ENCODE results near the gene FLACC1.
"Not testable (repeated sequence)": the region's sequence is repeated elsewhere in the genome, so short reads cannot be mapped to it uniquely, and the experiment has no call there.

Gene FLACC1

DNA sequence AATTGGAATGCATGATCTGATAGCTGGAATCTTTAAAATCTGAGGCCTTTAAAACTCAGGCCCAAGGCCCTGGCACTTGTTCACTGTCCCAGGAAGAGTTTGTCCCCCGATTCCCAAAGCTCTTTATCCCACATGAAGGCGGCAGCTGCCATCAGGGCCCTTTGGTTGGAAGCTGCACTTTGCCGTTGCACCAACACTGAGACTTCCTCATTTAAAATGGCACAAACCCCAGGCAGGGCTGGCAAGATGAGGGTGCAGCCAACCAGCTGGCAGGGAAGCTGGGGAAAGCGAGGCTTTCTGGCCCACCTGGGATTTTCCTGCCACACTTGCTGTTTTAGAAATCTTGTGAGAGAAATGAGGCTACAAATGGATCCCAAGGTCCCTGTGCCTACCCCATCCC is 6.3 kb downstream of the FLACC1 start:
- FAIRE-seq (no peak), DNase-seq (ENCODE audit: insufficient read length, low spot score) (no peak)

DNA sequence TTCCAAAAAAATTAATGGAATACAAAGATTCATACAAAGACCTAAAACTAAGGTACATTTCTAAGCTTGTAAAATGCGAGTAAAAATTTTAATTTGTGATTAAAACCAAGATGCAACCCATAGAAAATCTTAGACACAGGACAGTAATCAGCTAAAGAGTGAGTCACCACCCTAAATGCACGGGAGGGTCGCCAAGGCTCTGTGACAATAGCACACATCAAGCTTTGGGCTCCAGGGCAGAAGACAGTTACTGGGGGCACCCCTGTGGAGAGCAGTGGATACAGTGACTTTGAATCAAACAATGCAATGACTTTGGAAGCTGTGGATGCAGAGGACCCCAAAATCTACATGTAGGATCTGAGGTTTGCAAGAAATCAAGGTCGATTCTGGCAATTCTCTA is 7.5 kb downstream of the FLACC1 start:
- DNase-seq (ENCODE audit: insufficient read length, low spot score) (no peak), FAIRE-seq (no peak)

DNA sequence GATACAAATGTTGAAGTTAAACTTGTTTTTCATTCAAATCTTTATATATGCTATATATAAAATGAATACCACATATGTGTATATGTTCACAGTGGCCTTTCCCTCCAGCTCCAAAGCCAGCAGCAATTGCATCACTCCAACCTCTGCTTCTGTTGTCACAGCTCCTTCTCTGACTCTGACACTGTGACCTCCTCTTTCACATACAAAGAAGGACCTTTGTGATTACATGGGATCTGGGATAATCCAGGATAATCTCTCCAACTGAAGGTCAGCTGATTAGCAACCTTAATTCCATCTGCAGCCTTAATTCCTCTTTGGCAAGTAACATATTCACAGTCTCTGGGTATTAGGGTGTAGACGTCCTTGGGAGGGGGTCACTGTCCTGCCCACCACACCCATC is 8.4 kb downstream of the FLACC1 start:
- no peak for FAIRE-seq

DNA sequence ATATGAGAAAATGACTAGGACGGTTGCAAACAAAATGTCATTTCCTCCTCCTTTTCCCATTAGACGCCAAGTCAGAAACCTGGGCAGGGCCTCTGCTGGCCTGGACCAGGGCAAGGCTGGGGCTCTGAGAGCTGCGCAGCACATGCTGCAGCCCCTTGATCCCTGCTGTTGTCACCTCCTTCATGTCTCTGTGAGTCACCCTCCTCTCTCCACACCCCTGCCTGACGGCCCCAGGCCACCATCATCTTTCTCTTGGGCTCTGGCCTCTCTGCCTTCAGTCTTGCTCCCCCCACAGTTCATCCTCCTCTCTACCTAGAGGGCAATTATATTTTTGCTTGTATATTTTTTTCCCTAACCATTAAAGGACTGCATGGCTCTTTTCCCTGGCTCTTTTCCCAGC is 10.0 kb downstream of the FLACC1 start:
- FAIRE-seq (no peak), DNase-seq (ENCODE audit: insufficient read length, low spot score) (no peak)

More for the DNA sequence above, 8.4 kb downstream of the FLACC1 start:
- no peak for DNase-seq (ENCODE audit: insufficient read length, low spot score)

DNA sequence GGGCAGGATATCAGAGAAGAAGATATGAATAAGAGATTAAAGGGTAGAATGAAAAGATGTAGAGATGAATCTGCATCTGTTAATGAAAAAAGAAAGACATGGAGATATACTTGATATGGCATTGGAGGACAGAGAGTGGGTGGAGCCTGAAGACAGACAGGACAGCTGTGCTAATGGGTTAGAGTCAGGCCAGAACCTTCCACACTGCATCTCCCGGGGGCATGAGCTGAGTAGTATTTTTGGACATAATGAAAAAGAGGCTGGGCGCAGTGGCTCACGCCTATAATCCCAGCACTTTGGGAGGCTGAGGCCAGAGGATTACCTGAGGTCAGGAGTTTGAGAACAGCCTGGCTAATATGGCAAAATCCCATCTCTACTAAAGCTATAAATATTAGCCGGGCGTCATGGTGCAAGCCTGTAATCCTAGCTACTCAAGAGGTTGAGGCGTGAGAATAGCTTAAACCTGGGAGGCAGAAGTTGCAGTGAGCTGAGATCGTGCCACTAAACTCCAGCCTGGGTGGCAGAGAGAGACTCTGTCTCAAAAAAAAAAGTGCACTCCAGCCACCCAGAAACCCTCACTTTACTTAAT is 11.4 kb downstream of the FLACC1 start:
- DNase-seq (ENCODE audit: insufficient read length, low spot score) (no peak), FAIRE-seq (no peak)

DNA sequence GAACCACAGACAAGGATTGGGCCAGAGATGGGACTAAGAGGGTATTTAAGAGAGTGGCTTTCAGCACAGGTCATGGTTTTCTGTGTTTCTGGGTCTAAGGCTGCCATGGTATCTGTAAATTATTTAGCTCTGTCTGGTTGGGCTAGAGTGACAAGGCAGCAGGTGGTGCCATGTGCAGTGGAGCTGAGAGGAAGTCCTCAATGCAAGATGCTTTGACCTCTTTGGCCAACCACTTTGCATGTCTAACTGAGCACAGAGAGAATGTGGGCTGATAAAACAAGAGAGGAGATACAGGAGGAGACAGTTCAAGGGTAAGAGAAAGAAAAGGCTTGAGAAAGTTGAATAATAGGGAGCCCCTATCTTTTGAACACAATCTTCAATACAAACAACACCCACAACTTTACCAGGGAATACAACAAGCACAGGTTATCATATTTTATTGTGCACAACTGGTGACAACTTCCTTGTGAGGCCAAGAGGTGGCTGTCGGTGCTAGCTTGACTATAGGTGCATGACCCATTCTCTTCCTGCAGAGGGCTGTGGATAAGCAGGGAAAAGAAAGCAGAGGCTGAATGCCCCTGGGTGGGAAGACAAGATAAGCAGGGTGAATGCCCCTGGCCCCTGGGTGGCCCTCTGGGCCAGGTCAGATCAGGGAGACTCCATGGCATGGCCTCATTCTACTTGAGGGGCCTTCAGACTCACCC is 12.3 kb downstream of the FLACC1 start:
- peak; percentile 24 for DNase-seq (ENCODE audit: insufficient read length, low spot score)
- FAIRE-seq = no peak

DNA sequence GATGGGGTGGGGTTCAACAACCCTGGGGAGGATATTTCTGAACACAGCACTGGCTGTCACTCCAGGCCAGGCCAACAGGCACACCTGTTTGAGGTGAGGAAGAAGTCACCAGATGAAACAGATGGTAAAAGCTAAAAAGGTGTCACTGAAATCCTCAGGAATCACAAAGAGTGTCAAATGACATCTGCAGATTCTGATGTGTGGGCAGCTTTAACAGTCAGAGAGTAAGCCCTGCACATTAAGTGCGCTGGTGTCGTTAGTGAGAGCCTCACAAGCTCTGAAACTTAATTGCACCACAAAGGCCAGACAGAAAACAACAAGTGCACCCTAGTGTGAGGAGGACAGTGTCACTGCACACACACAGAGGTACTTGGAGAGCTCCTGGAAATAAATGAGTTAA is 13.6 kb downstream of the FLACC1 start:
- FAIRE-seq = no peak
- no peak for DNase-seq (ENCODE audit: insufficient read length, low spot score)

DNA sequence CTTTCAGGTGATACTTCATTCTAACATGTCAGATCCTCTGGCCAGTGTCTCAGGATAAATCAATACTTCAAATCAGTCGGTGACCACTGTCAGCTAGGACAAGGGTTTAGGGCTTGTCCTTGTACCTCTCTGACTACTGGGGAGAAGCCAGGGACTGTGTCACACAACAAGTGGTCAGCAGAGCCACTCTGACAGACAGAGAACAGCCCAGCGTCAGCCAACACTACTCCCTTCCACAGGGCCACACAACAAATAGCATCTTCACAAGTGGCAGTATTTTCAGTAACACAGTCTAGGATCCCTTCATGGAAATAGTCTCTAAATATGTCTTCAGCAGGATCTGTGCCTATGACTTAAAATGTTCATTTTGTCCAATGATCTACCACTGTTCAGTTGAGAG is 14.2 kb downstream of the FLACC1 start:
- FAIRE-seq (no peak), DNase-seq (ENCODE audit: insufficient read length, low spot score) (no peak)

DNA sequence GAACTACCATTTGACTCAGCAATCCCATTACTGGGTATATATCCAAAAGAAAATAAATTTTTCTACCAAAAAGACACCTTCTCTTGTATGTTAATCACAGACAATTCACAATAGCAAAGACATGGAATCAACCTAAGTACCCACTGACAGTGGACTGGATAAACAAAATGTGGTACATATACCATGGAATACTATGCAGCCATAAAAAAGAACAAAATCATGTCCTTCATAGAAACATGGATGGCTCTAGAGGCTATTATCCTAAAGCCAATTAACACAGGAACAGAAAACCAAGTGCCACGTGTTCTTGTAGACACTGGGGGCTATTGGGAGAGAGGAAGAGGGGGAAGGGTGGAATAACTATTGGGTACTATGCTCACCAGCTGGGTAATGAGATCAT is 27.7 kb downstream of the FLACC1 start:
- no peak for FAIRE-seq
- no peak for DNase-seq (ENCODE audit: insufficient read length, low spot score)

DNA sequence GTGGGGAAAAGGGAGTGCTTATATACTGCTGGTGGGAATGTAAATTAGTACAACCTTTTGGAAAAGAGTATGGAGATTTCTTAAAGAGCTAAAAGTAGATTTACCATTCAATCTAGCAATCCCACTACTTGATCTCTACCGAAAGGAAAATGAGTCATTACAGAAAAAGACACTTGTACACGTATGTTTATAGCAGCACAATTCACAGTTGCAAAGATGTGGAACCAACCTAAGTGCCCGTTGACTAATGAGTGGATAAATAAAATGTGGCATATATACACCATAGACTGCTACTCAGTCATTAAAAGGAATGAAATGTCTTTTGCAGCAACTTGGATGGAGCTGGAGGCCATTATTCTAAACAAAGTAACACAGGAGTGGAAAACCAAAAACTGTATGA is 29.5 kb downstream of the FLACC1 start:
- FAIRE-seq = no peak

DNA sequence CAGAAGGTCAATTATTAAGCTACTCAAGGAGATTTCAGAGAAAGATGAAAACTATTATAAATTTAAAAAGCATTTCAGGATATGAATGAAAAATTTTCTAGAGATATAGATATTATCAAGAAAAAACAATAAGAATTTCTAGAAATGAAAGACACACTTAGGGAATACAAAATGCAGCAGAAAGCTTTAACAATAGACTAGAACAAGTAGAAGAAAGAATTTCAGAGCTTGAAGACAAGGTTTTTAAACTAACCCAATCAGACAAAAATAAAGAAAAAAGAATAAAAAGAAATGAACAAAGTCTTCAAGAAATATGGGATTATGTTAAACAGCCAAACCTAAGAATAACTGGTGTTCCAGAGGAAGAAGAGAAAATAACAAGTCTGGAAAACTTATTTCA is 34.4 kb downstream of the FLACC1 start:
- FAIRE-seq = no peak
- DNase-seq (ENCODE audit: insufficient read length, low spot score) = no peak

More for the DNA sequence above, 29.5 kb downstream of the FLACC1 start:
- DNase-seq (ENCODE audit: insufficient read length, low spot score) = no peak

DNA sequence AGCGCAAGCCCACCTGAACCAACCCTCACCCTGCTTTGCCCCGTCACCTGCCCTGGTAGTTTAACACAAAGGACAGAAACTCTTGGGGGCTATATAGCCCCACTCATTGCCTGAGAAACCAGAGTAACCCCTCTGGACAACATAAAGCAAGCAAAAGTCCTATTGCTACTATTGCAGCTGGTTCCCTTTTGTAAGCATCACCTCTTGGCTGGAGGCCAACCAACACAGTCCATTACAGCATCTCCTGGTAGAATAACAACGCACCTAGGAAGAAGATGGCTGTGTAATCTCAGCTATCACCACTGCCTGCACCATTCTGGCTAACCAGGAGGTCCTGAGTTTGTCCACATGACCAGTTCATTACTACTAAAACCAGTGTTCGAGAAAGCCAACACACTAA is 36.4 kb downstream of the FLACC1 start:
- FAIRE-seq = no peak
- DNase-seq (ENCODE audit: insufficient read length, low spot score) = no peak

DNA sequence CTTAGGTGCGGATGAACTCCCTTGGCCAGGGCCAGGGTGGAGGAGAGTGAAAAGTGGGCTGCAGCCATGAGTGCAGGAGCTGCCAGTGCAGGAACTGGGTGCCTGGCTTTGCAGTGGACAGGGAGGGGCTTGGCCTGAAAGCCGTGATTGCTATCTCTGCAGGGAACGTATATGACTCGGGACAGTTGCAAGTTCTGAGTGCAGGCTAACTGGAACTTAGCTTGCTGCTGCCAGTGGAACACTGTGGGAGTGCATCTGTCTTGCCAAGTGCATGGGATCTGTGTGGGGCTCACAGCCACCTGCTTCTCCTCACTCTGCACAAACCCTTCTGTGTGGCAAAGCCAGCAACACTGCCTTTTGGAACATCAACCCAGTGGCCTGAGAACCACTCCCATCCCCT is 36.9 kb downstream of the FLACC1 start:
- DNase-seq (ENCODE audit: insufficient read length, low spot score) (no peak), FAIRE-seq (no peak)

DNA sequence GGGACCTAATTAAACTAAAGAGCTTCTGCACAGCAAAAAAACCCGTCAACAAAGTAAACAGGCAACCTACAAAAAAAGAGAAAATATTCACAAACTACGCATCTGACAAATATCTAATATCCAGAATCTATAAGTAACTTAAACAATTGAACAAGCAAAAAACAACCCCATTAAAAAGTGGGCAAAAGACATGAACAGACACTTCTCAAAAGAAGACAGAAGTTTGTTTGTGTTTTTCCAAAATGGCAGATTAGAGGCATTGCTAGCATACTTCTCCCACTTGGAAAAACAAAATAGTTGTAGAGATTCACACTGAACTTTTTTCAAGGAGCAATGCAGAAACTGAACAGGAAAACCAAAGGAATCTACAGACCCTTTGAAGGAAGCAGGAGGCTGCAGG is 37.6 kb downstream of the FLACC1 start:
- FAIRE-seq (no peak), DNase-seq (ENCODE audit: insufficient read length, low spot score) (no peak)

DNA sequence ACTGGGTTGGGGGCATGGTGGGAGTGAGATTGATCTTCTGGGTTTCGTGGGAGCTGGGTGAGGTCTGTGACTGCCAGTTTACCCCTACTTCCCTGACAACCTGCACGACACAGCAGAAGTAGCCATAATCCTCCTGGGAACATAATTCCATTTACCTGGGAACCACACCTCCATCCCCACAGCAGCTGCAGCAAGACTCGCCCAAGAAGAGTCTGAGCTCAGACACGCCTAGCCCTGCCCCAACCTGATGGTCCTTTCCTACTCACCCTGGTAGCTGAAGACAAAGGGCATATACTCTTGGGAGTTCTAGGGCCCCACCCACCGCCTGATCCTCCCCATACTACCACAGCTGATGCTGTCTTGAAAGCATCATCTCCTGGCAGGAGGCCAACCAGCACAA is 43.8 kb downstream of the FLACC1 start:
- DNase-seq (ENCODE audit: insufficient read length, low spot score) (no peak), FAIRE-seq (no peak)

DNA sequence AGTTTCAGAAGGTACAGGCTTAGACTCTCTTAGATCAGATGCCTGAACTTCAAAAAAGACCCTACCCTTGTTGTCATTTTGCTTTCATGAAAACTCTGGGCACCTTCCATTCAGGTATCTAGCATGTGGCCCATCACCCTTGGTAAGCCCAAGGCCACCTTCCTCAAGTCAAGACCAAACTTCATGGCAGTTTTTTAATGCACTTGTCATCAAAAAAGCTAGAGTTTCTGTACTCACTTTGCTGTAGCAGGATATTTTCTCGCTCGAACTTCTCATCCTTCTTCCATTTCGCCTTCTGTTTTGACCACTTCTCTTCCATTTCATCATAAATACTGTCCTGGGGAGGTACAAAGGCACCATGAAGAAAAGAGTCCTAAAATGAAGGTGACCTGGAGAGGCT is 48.2 kb downstream of the FLACC1 start:
- DNase-seq (ENCODE audit: insufficient read length, low spot score) = no peak
- no peak for FAIRE-seq

DNA sequence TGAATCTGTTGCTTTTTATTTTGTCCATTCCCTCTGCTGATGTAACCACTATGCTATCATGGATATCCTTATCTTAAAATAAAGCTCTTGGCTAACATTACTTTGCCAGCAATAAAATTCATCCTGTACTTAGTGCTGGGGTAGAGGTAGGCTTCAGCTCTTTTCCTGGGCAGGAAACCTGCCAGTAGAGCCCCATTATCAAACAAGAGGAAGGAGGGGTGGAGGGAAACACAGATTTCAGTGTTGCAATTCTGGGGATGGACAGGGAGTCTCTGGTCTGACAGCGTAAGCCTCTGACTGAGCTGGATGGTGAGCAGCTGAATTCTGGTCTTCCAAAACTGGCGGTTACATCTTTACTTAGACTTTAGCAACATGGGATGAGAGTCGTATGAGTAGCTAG is 49.3 kb downstream of the FLACC1 start:
- no peak for FAIRE-seq
- DNase-seq (ENCODE audit: insufficient read length, low spot score) = no peak

DNA sequence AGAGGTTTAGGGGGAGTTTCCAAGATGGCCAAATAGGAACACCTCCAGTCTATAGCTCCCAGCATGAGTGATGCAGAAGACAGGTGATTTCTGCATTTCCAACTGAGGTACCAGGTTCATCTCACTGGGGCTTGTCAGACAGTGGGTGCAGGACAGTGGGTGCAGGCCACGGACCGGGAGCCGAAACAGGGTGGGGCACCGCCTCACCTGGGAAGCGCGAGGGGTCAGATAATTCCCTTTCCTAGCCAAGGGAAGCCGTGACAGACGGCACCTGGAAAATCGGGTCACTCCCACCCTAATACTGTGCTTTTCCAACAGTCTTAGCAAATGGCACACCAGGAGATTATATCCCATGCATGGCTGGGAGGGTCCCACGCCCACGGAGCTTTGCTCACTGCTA is 57.2 kb downstream of the FLACC1 start:
- not testable (repeated sequence) for DNase-seq (ENCODE audit: insufficient read length, low spot score); FAIRE-seq

DNA sequence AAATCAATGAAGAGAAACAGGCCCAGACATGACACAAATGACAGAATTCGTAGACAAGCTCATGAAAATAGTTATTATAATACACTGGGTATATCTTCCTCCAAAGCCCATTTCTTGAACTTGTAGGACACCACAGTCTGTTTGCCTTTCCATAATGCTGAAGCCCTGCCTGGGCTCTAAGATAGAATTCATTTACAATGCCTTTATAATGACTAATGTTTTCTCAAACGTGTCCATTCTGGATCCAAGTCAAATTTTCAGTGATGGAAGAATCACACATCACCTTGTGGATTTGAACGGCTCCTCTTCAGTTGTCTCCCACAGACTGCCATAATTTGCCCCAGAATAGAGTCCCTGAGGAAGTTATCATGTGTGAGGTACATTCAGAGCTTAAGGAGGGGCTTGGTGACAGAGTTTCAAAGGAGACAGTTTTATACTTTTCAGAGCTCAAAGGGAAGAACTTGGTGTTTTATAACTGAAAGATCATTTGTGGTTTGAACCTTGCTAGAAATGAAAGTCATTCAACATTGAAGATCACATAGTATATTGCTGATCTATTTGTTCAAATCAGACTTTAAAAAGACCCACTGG is 58.6 kb downstream of the FLACC1 start:
- DNase-seq (ENCODE audit: insufficient read length, low spot score) (no peak), FAIRE-seq (no peak)

DNA sequence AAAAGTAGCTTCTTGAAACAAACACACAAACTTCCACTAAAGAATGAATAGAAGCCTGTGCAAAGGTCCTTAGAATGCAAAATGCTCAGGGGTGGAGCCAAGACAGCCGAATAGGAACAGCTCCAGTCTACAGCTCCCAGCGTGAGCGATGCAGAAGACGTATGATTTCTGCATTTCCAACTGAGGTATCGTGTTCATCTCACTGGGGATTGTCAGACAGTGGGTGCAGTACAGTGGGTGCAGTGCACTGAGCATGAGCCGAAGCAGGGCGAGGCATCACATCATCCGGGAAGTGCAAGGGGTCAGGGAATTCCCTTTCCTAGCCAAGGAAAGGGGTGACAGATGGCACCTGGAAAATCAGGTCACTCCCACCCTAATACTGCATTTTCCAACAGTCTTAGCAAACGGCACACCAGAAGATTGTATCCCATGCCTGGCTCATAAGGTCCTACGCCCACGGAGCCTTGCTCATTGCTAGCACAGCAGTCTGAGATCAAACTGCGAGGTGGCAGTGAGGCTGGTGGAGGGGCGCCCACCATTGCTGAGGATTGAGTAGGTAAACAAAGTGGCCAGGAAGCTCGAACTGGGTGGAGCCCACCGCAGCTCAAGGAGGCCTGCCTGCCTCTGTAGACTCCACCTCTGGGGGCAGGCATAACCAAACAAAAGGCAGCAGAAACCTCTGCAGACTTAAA is 66.5 kb downstream of the FLACC1 start:
- FAIRE-seq; DNase-seq (ENCODE audit: insufficient read length, low spot score): not testable (repeated sequence)

DNA sequence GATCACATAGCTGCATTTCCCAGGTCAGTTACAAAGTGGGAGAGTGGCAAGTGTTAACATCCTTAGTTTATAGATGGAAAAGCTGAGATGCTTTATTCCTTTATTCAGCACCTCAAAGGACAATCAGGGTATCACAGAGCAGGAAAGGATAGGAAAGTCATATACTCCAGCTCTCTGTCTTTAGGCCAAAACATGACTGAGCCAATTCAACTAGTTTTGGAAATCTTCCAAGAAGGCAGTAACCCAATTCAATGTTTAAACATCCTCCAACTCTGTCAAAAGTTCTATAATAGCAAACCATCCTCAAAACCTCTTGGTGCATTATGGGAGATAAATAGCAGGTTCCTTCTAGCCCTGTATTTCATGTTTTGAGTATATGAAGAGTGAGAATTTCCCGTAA is 71.6 kb downstream of the FLACC1 start:
- no peak for DNase-seq (ENCODE audit: insufficient read length, low spot score)
- FAIRE-seq = no peak

Measured in GM19239 (cell line).